ENCODE measurements around the gene CRB2. TPM values are rescaled to one million over a fixed set of nuclear protein-coding genes. Genes with fewer than 3 reads are reported as not detected.

CRB2 gene
- total and polyA plus RNA-seq, 2 of the 13 experiments (the other 11 are each of a cell fraction or from before 2014, with no cell fraction given) = 0.01 to 0.29 TPM

- H3K27ac ChIP-seq (ENCODE audit: extremely low read length, insufficient read depth, low read length) = no peak overlapping the region
- no peak overlapping the region for H3K4me2 ChIP-seq (ENCODE audit: low read depth, low read length)
- H4K20me1 ChIP-seq (ENCODE audit: insufficient read depth, low read length) = no peaks in the 10 kb centered on the region
- ATAC-seq = no peak
- no peaks in the 10 kb centered on the region for H3K79me2 ChIP-seq (ENCODE audit: insufficient read depth, low read length)
- intact Hi-C loops (cut with micrococcal nuclease; ENCODE audit: unreplicated experiment) (no loop called here), in situ Hi-C loops (cut with HindIII; ENCODE audit: extremely low pct_ligation_motif_present, low pct_unique_long_range_greater_than_20kb) (no loop called here)
- H3K9ac ChIP-seq (ENCODE audit: insufficient read depth, low read depth, low read length) = no peak overlapping the region
- H3K4me3 ChIP-seq (replicated peaks in 1 of 3; ENCODE audit: insufficient read depth in 1 of 3, low read depth in 2 of 3, low read length in 3 of 3) = no peak overlapping the region
- H3K27me3 ChIP-seq (ENCODE audit: control insufficient read depth in 1 of 2, insufficient read depth in 2 of 2, low read length in 2 of 2) = peaks cover 2 to 48% of the 10 kb centered on the region in 2 experiments; a peak in 3 of 5 replicates
- ChIA-PET CTCF (ENCODE audit: low intra/inter-chr PET ratio, low total read pairs) (no interaction called here), POLR2A (no interaction called here)
- H2AFZ ChIP-seq (ENCODE audit: low read length) = no peak overlapping the region
- no peaks in the 10 kb centered on the region for H3K36me3 ChIP-seq (replicated peaks in 1 of 2; ENCODE audit: control insufficient read depth in 1 of 2, insufficient read depth in 2 of 2, low read length in 2 of 2)
- 8% methylated on average over 5 of the region's 5 CpGs for WGBS (ENCODE audit: low lambda C conversion rate)
- H3K4me1 ChIP-seq (ENCODE audit: insufficient read depth, low read length) = peaks cover 51% of the 10 kb centered on the region
- FAIRE-seq = no peak
- BruUV-seq (replicated peaks) = no TSS peak
- TF ChIP-seq GTF2F1 (IDR thresholded peaks at IDR 0.05; ENCODE audit: low read length) (no peak), ZNF136 (CRISPR knock-in tag; IDR thresholded peaks at IDR 0.05; ENCODE audit: low read depth) (no peak)
- no peak for DNase-seq (ENCODE audit: low spot score)
- no peaks in the 10 kb centered on the region for H3K9me3 ChIP-seq (ENCODE audit: low read length)
Measured at GRCh38 chr9:123342247-123342646, 13.8 kb upstream of the CRB2 start.

- no peak for DNase-seq (ENCODE audit: low spot score)
- Histone ChIP-seq H3K79me2 (ENCODE audit: insufficient read depth, low read length) (no peaks in the 10 kb centered on the region), H3K4me1 (ENCODE audit: insufficient read depth, low read length) (peaks cover 60% of the 10 kb centered on the region), H2AFZ (ENCODE audit: low read length) (no peak overlapping the region), H3K4me3 (replicated peaks in 1 of 3; ENCODE audit: insufficient read depth in 1 of 3, low read depth in 2 of 3, low read length in 3 of 3) (no peak overlapping the region), H3K27me3 (ENCODE audit: control insufficient read depth in 1 of 2, insufficient read depth in 2 of 2, low read length in 2 of 2) (peaks cover 2 to 47% of the 10 kb centered on the region in 2 experiments; a peak in 3 of 5 replicates), H3K4me2 (ENCODE audit: low read depth, low read length) (no peak overlapping the region), H3K36me3 (replicated peaks in 1 of 2; ENCODE audit: control insufficient read depth in 1 of 2, insufficient read depth in 2 of 2, low read length in 2 of 2) (no peaks in the 10 kb centered on the region), H3K9ac (ENCODE audit: insufficient read depth, low read depth, low read length) (no peak overlapping the region), H4K20me1 (ENCODE audit: insufficient read depth, low read length) (no peaks in the 10 kb centered on the region), H3K27ac (ENCODE audit: extremely low read length, insufficient read depth, low read length) (no peak overlapping the region), H3K9me3 (ENCODE audit: low read length) (no peaks in the 10 kb centered on the region)
- in situ Hi-C loops (cut with HindIII; ENCODE audit: extremely low pct_ligation_motif_present, low pct_unique_long_range_greater_than_20kb) = no loop called here
- FAIRE-seq = no peak
- no TSS peak for BruUV-seq (replicated peaks)
- POLR2A ChIA-PET = no interaction called here
- no peak for ATAC-seq
- intact Hi-C loops (cut with micrococcal nuclease; ENCODE audit: unreplicated experiment) = no loop called here
- WGBS (ENCODE audit: low lambda C conversion rate) = 22% methylated on average over 6 of the region's 13 CpGs
- CTCF ChIA-PET (ENCODE audit: low intra/inter-chr PET ratio, low total read pairs) = no interaction called here
- TF ChIP-seq DPF2 (CRISPR knock-in tag; IDR thresholded peaks at IDR 0.05; ENCODE audit: borderline replicate concordance, low read depth) (no peak), CCDC6 (CRISPR knock-in tag; IDR thresholded peaks at IDR 0.05) (no peak), HNRNPLL (IDR thresholded peaks at IDR 0.05; ENCODE audit: low read depth, low read length, poor library complexity, severe bottlenecking) (no peak), ISL2 (CRISPR knock-in tag; IDR thresholded peaks at IDR 0.05) (no peak), AHR (CRISPR knock-in tag; IDR thresholded peaks at IDR 0.05) (no peak), ZKSCAN8 (CRISPR knock-in tag; IDR thresholded peaks at IDR 0.05; ENCODE audit: borderline replicate concordance) (no peak), SKI (IDR thresholded peaks at IDR 0.05; ENCODE audit: partially characterized antibody) (no peak), SOX5 (CRISPR knock-in tag; IDR thresholded peaks at IDR 0.05; ENCODE audit: borderline replicate concordance) (no peak)
- TF ChIP-seq, protein P1, sequence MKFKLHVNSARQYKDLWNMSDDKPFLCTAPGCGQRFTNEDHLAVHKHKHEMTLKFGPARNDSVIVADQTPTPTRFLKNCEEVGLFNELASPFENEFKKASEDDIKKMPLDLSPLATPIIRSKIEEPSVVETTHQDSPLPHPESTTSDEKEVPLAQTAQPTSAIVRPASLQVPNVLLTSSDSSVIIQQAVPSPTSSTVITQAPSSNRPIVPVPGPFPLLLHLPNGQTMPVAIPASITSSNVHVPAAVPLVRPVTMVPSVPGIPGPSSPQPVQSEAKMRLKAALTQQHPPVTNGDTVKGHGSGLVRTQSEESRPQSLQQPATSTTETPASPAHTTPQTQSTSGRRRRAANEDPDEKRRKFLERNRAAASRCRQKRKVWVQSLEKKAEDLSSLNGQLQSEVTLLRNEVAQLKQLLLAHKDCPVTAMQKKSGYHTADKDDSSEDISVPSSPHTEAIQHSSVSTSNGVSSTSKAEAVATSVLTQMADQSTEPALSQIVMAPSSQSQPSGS (CRISPR knock-in tag; IDR thresholded peaks at IDR 0.05) = no peak
- TF ChIP-seq, protein P2, sequence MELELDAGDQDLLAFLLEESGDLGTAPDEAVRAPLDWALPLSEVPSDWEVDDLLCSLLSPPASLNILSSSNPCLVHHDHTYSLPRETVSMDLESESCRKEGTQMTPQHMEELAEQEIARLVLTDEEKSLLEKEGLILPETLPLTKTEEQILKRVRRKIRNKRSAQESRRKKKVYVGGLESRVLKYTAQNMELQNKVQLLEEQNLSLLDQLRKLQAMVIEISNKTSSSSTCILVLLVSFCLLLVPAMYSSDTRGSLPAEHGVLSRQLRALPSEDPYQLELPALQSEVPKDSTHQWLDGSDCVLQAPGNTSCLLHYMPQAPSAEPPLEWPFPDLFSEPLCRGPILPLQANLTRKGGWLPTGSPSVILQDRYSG (CRISPR knock-in tag; IDR thresholded peaks at IDR 0.05) = no peak
Measured at GRCh38 chr9:123343443-123344191, 12.4 kb upstream of the CRB2 start.
